PFSK-1 (cell line): Measurements from ENCODE around the gene MAP7.

Source experiments
- POLR2AphosphoS5 ChIP-seq: IDR thresholded peaks from 2 replicates; pipeline ENCODE4 v1.6.1; 2012; ENCODE audit warnings: low read depth, mild to moderate bottlenecking, control low read depth, low read length, moderate library complexity
- REST ChIP-seq, 2 experiments: IDR thresholded peaks; 2 replicates each; pipeline versions ENCODE4 v1.6.1 to v1.8.0; 2011 to 2012; ENCODE audit warnings: low read depth in 2 of 2, low read length in 2 of 2, control low read depth in 1 of 2, inconsistent platforms in 1 of 2, mild to moderate bottlenecking in 1 of 2, moderate library complexity in 1 of 2; ENCODE audit not compliant: insufficient read depth in 1 of 2
- TAF1 ChIP-seq: IDR thresholded peaks from 2 replicates; pipeline ENCODE4 v1.6.1; 2012; ENCODE audit warnings: low read length, control low read depth, borderline replicate concordance; ENCODE audit not compliant: insufficient read depth

GRCh38 chr6:136401749-136402148 lies 148.5 kb downstream of the MAP7 start:
- no peak for TF ChIP-seq TAF1
- no peak for TF ChIP-seq POLR2AphosphoS5
- no peak for TF ChIP-seq REST (IDR thresholded peaks at IDR 0.05; ENCODE audit: insufficient read depth in 1 of 2, low read depth in 2 of 2, low read length in 2 of 2)
